Endothelial cell of umbilical vein (primary cell): ENCODE results near the gene KIF26B.

ENCODE experiments used
- CTCF ChIP-seq, 2 donors: IDR thresholded peaks; 1 replicate in 1 of 2; 2 replicates in 1 of 2; pipeline ENCODE4 v1.5.1; 2011; ENCODE audit warnings: low read length in 2 of 2, mild to moderate bottlenecking in 2 of 2, moderate library complexity in 2 of 2, control low read depth in 1 of 2, inconsistent platforms in 1 of 2, low read depth in 1 of 2; ENCODE audit not compliant: insufficient read depth in 1 of 2; ENCODE audit errors: extremely low read depth in 1 of 2
- MAX ChIP-seq: IDR thresholded peaks from 2 replicates; pipeline ENCODE4 v1.6.1; 2011; ENCODE audit not compliant: insufficient read depth, insufficient read length
- POLR2A ChIP-seq: IDR thresholded peaks from 2 replicates; pipeline ENCODE4 v1.6.1; 2012; ENCODE audit warnings: low read depth, mild to moderate bottlenecking, control low read depth, low read length
- POLR2AphosphoS5 ChIP-seq: IDR thresholded peaks from 2 replicates; pipeline ENCODE4 v1.6.1; 2012; ENCODE audit warnings: low read depth, mild to moderate bottlenecking, control low read depth, low read length, moderate library complexity; ENCODE audit not compliant: insufficient read depth

- TF ChIP-seq MAX (no peak), POLR2A (no peak), POLR2AphosphoS5 (no peak), CTCF (IDR thresholded peaks at IDR 0.05; ENCODE audit: extremely low read depth in 1 of 2, insufficient read depth in 1 of 2, low read depth in 1 of 2, low read length in 2 of 2) (no peak)
Observed at GRCh38 chr1:245583575-245584330, 429.0 kb downstream of the KIF26B start.
